Hematopoietic multipotent progenitor cell treated with erythropoietin and hydrocortisone succinate and interleukin-3 and kit ligand, for 17 days (in vitro differentiated cells): ENCODE results near the gene PAPSS2.

ENCODE experiments used
- DNase-seq: peaks from one replicate; pipeline ENCODE4 v3.0.0-alpha.2; 2015; ENCODE audit warnings: low spot score

Gene PAPSS2

GRCh38 chr10:87794285-87794684 is 134.6 kb downstream of the PAPSS2 start:
- no peak for DNase-seq
